Activated CD4-positive, alpha-beta T cell treated with anti-CD3 and anti-CD28 coated beads for 1 hour (primary cell): ENCODE measurements around the gene DOP1B.

Source experiments
- DNase-seq: peaks from one replicate; pipeline ENCODE4 v3.0.0-alpha.2; 2020

The DOP1B gene

GRCh38 chr21:36205962-36206361, 49.3 kb downstream of the DOP1B start:
- DNase-seq, result no peak
